Stimulated activated CD4-positive, alpha-beta T cell treated with anti-CD3 and anti-CD28 coated beads, Interleukin-2, amount 100 ng/mL, for 24 hours (primary cell): ENCODE measurements around the gene PRKN.

Experiments used
- DNase-seq, 2 donors: peaks; one replicate each; pipeline ENCODE4 v3.0.0-alpha.2; 2020

Gene PRKN

DNA sequence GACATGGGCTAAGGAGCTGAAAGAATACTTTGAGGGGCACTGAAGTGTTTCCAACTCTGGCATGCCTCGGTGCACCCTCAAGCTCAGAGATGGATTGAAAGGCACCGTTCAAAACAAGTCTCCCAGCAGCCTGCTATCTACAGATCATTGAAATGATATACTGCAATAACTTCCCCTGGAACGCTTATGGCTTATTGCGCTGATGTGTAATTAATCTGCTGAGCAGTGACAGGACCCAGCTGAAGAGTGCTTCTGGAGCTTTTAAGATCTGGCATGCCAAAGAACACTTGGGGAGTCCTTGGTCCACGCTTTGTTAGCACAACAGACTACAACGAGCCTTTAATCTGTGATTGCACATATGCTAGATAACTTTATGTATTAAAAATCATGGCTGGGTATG lies 708.2 kb downstream of the PRKN start:
- no peak for DNase-seq

DNA sequence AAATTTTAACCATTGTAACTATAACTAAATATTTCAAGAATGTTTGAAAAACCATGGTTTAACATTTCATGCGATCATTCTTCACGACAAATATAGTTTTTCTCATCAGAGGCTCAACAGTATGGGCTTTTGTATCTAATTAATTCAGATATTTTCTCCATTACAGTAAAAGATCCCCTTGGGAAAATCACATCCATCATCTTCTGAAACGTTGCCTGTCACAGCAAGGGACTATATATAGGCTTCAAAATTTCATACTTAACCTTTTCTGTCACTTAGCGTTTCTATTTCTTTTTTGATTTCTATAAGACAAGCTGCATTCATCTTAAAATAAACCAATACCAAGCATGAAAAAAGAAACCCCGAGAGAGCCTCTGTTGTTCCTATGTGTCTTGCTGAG lies 710.0 kb downstream of the PRKN start:
- DNase-seq: no peak

DNA sequence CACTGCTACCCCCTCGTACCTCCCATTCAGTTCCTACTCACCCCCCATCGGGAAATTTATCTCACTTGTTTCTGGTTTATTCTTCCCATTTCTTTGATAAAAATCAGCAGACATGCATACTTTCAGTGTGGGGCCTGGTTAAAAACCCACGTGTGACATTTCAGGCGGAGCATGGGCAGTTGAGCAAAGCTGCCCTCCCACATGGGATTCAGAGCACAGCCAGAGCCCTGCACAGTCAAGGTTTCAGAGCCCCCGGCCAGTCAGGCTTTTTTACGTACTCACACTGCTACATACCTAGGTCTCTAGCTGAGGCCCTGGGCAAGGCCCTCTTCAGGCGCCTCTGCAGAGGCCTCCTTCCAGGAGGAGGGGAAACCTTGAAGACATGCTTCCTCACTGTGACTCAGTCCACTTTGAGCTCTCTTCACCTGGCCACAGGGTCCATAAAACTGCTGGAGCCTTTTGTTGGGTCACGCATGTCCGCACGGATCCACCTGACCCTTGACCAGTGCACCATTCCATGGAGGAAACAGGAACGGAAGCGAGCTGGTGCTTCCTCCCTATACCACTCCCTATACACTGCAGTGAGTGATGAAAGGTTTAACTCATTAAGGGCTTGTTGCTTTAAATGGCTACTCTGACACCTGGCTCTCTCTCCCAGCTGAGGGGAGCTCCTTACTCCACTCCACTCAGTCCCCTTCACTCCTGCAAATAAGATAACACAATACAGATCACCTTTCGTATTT lies 713.3 kb downstream of the PRKN start:
- DNase-seq: no peak

DNA sequence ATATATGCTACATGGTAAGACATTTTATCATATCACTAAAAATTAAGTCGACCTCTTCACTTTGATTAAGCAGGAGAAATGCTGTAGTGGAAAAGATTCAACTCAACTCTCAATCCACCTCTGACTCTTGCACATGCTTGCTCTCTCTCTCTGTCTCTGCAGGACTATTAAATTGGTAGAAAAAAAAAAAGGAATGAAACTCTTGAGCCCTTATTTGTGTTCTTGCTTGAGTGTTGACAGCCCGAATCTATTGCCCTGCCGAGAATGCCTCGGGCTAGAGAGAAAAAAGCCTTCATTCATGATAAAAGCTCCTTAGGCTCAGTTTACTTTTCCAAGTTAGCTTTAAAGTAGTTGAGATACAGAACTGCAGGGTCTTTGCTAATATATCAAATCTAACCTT lies 722.2 kb downstream of the PRKN start:
- DNase-seq: no peak

DNA sequence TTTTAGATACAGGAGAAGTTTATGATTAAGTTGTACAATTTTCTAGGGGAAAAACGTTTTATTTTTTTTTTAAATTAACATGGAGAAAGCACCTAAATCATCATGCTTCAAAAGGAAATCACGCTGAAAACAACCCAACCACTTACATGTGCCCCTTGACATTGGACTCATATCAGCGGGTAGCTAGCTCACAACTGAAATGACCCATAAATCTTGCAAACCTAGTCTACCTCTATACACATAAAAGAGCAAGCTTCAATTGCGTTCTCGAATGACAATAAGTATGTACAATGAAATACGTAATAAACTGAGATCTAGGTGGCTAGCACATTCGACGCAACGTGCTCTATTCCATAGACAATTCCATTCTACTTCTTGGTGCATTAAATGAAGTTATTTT lies 730.8 kb downstream of the PRKN start:
- no peak for DNase-seq

DNA sequence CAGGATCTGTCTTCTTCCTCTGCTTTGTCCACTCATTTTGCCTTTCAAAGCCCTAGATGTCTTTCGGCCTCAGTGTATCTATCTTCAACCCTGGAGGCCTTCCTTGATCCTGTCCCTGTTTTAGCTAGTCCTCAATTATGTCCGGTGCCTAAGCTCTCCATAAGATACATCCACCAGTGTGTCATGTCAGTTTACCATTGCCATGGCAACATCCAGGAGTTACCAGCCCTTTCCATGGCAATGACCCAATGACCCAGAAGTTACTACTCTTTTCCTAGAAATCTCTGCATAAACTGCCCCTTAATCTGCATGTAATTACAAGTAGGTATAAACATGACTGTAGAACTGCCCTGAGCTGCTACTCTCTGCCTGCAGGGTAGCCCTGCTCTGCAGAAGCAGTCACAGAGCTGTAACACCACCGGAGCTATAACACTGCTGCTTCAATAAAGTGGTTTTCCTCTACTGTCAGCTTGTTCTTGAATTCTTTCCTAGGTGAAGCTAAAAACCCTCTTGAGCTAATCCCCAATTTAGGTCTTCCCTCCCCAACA lies 741.6 kb downstream of the PRKN start:
- DNase-seq: no peak

DNA sequence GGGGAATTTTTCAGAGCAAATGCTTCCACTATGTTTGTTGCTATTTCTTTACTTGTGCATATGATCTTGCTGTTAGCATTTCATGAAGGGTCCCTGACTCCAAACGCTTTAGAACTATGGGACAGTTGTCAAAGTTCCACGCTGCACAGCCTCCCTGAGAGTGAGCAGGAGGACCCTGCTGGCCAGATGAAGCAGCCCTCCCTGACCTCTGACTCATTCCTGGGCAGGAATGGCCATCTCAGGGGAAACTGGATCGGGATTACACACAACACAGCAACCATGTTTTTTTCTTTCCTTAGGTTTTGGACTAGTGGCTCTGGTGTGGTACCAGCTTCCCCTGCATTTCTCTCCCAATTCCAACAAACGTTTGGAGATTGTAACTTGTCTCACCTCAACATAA lies 742.9 kb downstream of the PRKN start:
- DNase-seq: no peak

DNA sequence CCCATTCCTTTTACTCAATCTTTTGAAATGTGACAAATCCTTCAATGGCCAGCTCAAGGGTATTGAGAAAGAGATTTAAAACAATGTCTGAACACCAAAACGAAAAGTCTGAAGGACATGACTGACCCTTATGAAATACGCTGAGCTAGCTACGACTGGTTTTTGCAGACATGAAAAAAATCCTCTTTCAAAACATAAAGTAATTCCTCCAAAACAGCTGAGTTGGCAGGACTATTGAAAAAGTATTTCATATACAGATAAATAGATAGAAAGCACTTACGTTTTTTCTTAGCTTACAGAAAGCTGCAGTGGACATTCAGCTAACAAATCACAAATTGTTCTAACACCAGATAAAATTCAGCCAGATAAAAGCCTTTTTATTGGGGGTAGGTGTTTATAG lies 751.0 kb downstream of the PRKN start:
- DNase-seq: no peak

DNA sequence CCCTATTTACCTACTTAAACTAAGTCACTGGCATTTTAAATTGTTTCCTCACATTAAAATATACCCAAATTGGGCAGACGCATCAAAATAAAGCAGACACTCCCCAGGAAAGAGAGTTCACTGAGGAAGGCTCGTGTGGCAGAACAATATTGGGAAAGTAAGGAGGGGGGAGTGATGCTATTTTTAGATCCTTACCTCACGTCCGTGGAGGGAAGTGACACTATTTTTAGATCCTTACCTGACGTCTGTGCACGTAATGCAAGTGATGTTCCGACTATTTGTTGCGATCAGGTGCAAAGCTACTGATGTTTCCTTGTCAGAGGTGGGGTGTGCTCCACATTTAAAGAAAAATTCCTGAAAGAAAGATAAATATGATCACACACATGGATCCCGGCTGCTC lies 754.5 kb downstream of the PRKN start:
- DNase-seq: no peak

DNA sequence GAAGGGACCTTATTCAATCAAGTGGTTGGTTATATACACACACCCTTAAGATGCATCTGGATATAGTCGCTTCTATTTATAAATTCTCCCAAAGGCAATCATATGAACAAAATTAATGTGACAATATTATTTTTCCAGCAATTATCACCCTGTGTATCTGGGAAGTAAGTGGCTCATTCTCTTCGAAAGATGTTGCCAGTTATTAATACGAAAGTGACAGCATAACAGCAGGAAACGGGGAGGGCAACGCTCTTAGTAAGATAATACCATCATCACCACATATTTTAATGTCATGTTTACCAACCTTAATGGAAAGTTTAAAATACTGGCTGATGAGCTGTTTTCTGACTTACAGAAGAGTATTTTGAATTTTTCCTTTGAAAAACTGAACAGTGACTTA lies 756.5 kb downstream of the PRKN start:
- DNase-seq: no peak

DNA sequence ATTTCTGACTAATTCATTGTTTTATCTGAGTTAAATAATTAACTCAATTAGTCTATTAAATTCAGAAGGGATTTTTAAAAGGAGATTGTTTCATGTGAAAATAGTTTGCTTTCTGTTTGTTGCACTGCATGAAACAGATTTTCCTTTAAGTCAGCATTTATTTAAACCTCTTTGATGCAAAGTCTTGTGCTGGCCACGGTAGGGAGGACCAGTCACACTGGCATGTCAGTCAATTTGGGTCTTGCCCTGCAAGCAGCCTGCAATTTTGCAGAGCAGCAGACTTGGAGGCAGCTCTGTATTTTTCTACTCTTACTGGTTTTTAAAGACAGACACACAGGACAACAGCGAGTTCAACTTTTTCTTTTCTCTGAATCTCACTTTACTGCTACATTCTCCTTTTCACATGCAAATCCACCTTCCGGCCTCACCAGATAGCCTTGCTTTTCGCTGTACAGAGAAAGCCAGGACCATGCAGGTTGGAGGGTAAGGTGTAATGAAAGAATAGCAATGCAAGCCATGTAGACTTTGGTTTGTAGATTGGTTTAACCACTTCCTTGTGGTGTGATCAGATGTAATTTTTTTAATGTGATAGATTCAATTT lies 763.8 kb downstream of the PRKN start:
- DNase-seq: no peak

DNA sequence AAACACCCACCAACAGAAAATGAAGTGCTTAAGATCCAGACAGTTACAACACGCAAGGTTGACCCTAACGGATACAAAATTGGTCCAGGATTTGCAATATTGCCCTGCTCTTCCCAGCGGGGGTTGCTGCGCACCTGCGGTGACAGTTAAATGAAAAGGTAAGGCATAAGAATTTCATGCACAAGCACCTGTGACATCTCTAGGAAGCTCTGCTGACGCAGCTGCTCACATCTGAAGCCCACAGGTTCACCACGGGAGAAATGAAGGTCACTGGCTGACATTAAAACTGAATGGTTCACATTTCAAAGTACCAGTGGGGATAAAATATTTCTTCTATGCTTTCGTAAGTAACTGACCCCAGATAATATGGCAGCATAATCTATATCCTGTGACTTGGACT lies 764.4 kb downstream of the PRKN start:
- no peak for DNase-seq

DNA sequence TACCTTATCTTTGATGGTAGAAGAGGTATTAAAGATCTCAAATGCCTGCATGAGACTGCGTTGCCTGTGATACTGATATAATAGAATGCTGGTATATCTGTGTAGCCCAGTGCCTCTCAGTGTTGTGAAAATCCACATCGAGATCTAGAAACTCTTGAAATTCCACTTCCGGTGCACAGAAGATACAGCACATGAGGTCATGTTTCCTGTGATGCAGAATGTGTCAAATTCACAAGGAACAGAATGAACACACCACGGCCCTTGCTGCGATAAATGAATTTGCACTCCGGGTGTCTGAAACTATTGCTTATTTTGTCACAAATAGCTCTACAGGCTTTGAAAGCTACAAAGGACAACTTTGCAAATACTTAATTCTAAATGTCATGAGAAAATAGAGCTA lies 765.8 kb downstream of the PRKN start:
- no peak for DNase-seq

DNA sequence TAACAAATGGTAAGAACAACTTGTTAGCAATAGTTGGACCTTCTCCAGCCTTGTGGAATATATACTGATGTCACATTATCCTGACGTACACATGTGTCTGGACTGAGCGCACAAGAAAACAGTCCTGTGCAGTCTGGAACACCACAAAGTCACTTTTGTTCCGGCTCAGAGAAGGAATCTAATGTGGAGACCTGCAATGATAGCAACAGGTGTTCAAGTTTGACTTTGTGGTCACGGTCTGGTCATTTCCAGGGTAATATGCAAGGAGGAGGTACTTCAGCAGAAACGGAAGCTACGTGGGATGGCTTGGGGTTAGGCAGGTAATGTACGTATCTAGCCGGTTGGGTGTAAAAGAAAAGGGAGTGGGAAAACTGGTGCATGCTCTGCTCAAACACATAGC lies 766.5 kb downstream of the PRKN start:
- no peak for DNase-seq

DNA sequence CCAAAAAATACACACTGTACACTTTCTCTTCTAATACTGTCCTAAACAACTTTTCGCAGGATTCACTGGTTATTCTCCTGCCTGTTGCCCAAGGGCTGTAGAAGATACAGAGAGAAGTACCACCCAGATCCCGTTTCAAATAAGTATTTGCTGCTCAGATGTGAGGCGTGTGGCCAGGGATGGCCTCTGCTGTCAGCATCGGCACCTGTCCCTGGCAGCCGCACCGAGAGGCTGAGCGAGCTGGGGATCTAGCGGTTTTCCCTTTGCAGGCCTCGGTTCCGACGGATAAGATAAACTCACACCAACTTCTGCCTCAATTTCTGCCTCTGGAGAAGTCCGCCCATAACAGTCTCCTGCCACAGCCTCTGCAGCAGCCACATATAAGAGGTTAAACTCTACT lies 768.5 kb downstream of the PRKN start:
- no peak for DNase-seq

DNA sequence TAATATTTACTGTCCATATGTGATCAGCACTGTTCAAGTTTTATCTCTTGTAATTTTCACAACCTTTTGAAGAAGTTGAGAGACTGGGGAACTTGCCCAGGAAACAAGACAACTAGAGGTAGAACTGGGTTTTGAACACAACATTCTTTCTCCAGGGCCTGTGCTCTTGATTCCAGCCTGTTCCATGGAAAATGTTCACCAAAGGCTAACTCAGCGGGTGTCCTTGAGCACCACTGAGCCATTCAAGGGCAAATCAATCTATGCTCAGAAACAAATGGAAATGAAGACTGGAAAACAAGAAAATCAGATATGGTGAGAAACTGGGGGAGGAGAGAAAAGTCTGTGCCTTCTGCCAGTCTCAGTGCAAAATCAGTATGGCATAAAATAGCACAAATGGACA lies 771.5 kb downstream of the PRKN start:
- no peak for DNase-seq

DNA sequence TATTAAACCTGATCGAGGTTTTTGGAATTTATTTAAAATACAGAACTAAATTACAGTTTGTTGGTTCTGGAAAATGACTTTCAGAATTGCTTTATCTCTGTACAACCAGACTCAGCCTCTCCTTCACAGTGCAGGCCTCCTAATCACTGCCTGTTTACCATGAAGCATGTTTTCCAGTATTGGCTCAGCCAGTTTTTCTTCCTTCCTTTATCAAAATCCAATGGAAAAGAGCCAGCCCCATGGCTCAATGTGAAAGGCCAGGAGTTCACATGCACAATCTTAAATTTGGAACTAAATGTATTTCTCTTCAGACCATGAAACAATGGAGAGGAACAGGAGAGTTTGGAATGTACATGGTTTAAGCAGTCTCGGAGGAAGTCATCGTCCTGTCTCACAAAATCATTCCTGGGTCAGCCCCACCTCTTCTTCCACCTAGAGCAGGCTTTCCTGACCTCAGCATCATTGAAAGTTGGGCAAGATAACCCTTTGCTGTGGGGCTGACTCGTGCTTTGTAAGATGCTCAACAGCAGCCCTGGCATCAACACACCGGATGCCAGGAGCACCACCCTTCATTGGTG lies 772.8 kb downstream of the PRKN start:
- DNase-seq: no peak

DNA sequence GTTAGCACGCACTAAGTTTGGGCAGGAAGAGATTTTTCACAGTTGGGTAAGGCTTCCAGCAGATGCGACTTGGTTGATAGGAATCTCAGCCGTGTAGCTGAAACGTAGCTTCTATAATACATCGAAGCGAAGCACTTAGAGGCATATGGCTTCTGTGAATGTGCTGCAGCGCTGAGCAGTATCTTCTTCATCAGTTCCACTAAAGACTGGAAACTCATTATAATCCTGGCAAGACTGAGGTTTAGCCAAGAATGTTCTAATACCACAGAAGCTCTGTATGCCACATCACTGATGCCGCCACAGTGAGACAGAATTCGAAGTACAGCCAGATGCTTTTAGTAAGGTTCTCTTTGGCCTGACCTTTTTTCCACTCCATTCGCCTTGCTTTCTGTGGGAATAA lies 773.5 kb downstream of the PRKN start:
- no peak for DNase-seq

DNA sequence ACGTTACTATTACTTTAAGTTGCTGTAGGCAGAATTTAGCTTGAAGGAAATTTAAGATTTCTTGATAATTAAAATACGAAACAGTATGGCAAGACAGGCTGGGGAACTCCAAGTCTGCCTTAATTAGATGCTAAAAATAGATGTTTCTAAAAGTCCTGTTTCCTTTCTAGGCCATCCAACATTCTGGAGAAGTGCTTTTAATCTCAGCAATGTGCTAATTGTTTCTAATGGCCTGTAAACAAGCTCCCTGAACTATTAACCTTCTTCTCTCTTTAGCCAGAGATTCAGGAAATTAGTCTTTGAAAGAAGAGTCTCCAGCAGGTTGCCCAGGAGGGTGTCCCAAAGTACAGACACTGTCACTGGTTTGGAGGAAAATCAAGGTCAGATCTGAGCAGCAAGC lies 776.4 kb downstream of the PRKN start:
- DNase-seq: no peak

DNA sequence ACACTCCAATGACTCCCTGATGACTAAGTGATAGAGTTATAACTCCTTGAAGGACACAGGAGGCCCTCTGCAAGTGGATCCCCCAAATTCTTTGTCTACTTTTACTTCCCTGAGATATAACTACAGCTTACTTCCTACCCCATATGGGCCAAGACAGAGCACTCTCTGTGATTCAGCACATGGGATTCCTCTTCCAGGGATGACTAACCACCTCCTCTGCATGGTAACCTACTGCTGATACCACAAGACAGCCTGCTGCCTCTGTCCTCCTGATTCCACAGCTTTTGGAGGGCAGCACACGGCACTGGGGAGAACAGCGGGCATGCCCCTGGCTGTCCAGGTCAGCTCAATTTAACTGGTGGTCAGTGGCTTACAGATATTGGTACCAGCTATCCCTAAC lies 778.0 kb downstream of the PRKN start:
- no peak for DNase-seq

DNA sequence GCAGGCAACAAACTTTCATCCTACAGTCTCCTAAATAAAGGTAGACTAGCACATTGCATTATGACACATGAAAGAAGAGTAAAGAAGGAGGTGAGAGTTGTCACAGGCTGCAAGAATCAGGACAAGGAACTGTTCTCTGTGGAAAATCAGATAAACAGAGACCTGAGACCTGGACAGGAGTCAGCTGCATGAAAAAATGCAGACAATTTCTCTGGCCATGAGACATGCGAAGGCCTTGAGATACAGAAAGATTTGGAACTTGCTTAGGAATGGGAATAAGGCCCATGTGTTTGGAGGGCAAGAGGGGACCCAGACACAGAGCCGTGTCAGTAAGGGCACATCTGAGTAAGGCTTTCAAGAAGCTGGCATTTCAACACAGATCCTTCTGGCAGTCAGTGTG lies 779.1 kb downstream of the PRKN start:
- DNase-seq: no peak

DNA sequence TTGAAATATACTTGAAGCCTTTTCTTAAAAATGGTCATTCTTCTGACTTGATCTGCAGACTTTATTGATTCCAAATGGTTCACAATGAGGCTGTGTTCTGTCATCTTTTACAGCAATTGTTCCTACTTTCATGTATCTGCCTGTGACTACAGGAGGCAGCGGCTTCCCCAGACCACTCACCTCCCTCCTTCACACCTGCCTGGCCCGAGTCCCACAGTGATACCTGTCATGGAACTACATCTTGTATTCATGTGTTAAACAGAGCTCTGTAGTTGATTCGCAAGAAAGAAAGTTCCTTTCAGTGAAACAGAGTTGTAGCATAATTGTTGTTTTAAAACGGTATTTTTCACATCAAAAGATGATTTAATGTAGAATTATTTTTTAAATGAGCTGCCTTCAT lies 780.2 kb downstream of the PRKN start:
- DNase-seq: no peak

DNA sequence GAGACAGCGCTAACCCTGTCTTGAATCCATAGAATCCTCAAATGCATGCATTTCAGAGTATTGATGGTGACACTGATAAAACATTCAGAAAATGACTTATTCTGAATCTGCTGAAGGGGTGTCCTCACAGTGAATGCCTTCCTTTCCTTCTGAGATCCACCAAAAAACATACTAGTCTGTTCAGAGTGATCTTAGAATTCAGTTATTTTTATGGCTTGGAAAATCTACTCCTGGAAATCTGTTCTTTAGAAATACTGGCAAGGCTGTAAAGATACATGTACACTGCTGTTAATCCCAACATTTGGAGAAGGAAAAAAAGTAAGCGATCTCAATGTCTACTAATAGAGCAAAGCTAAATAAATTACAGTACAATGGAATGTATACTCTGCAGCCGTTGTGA lies 781.1 kb downstream of the PRKN start:
- no peak for DNase-seq

DNA sequence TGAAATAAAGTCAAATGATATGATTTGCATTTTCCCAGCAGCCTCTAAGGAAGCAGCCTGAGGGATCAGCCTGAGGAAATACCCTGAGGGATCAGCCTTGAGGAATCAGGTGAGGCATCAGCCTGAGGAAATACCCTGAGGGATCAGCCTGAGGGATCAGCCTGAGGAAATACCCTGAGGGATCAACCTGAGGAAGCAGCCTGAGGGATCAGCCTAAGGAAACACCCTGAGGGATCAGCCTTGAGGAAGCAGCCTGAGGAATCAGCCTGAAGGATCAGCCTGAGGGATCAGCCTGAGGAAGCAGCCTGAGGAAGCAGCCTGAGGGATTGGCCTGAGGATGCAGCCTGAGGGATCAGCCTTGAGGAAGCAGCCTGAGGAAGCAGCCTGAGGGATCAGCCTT lies 784.0 kb downstream of the PRKN start:
- no peak for DNase-seq

DNA sequence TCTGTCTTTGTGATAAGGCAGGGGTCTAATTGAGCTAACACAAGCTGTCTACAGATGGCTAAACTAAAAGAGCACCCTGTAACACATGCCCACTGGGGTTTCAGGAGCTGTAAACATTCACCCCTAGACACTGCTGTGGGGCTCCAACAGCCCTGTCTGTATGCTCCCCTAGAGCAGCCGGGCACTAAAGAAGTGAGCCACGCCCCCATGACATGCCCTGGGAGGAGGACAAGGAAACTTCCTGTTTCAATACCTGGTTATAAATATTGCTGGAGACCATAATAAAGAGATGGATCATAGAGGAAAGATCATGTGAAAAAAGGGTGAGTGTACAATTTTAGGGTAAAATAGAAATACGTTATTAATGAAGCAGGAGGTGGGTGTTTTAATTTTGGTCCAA lies 786.0 kb downstream of the PRKN start:
- no peak for DNase-seq
